Panc1 (cell line): Measurements from ENCODE around the gene DRGX.

Source experiments
- TF ChIP-seq, protein P1 (sequence below): fragments of 450-650 bp; IDR thresholded peaks from 2 replicates; pipeline ENCODE4 v1.5.1; 2017; ENCODE audit warnings: mild to moderate bottlenecking
- TF ChIP-seq, protein P2 (sequence below), 2 experiments: IDR thresholded peaks; 2 replicates each; pipeline ENCODE4 v1.6.1; 2011 to 2012; ENCODE audit warnings: low read depth in 2 of 2, control low read depth in 1 of 2, low read length in 1 of 2, mild to moderate bottlenecking in 1 of 2, moderate library complexity in 1 of 2; ENCODE audit not compliant: insufficient read depth in 1 of 2

DNA sequence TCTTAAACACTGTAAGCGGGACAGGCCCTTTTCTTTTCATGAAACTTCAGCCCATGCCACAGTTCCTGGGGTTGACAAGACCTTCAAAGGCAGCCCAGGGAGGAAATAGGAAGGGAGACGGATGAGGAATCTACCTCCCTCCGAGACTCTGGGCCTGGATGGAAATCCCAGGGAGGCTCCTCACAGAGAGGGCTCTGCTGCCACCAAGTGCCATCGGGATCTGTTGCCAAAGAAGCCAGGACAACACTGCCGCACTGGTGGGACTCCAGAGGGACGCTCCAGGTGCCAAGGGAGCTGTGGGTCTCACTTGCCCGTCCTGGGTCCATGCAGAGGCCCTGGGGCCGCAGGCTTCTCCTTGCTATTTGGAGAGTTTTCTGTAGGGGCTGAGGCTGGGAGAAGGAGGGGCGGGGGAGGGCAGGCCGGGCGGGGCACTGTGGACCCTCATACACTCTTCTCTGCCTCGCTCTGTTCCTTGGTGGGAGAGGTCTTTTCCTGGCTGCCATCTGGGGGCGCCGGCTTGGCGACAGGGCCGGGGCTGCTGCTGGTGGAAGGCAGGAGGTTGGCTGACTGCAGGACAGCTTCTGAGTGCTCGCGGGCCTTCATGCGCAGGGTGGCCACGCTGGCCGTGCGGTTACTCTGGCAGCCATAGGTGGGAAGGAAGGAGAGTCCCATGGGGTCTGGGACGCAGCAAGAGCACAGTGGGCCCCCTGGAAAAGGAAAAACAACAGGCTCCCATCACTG lies 30.0 kb downstream of the DRGX start:
- TF ChIP-seq, protein P1, sequence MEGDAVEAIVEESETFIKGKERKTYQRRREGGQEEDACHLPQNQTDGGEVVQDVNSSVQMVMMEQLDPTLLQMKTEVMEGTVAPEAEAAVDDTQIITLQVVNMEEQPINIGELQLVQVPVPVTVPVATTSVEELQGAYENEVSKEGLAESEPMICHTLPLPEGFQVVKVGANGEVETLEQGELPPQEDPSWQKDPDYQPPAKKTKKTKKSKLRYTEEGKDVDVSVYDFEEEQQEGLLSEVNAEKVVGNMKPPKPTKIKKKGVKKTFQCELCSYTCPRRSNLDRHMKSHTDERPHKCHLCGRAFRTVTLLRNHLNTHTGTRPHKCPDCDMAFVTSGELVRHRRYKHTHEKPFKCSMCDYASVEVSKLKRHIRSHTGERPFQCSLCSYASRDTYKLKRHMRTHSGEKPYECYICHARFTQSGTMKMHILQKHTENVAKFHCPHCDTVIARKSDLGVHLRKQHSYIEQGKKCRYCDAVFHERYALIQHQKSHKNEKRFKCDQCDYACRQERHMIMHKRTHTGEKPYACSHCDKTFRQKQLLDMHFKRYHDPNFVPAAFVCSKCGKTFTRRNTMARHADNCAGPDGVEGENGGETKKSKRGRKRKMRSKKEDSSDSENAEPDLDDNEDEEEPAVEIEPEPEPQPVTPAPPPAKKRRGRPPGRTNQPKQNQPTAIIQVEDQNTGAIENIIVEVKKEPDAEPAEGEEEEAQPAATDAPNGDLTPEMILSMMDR: no peak
- TF ChIP-seq, protein P2, sequence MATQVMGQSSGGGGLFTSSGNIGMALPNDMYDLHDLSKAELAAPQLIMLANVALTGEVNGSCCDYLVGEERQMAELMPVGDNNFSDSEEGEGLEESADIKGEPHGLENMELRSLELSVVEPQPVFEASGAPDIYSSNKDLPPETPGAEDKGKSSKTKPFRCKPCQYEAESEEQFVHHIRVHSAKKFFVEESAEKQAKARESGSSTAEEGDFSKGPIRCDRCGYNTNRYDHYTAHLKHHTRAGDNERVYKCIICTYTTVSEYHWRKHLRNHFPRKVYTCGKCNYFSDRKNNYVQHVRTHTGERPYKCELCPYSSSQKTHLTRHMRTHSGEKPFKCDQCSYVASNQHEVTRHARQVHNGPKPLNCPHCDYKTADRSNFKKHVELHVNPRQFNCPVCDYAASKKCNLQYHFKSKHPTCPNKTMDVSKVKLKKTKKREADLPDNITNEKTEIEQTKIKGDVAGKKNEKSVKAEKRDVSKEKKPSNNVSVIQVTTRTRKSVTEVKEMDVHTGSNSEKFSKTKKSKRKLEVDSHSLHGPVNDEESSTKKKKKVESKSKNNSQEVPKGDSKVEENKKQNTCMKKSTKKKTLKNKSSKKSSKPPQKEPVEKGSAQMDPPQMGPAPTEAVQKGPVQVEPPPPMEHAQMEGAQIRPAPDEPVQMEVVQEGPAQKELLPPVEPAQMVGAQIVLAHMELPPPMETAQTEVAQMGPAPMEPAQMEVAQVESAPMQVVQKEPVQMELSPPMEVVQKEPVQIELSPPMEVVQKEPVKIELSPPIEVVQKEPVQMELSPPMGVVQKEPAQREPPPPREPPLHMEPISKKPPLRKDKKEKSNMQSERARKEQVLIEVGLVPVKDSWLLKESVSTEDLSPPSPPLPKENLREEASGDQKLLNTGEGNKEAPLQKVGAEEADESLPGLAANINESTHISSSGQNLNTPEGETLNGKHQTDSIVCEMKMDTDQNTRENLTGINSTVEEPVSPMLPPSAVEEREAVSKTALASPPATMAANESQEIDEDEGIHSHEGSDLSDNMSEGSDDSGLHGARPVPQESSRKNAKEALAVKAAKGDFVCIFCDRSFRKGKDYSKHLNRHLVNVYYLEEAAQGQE (IDR thresholded peaks at IDR 0.05; ENCODE audit: insufficient read depth in 1 of 2, low read depth in 2 of 2, low read length in 1 of 2): no peak
